GM19463 (cell line): ENCODE measurements around the gene SMG1.
"Not testable (repeated sequence)": the region's sequence is repeated elsewhere in the genome, so short reads cannot be mapped to it uniquely, and the experiment has no call there.

Experiments
- ATAC-seq: cut with Tn5 transposase; IDR thresholded peaks from one replicate; pipeline ENCODE4 v1.9.1; 2021; ENCODE audit warnings: mild to moderate bottlenecking, moderate library complexity; ENCODE audit not compliant: unreplicated experiment

SMG1 gene

DNA sequence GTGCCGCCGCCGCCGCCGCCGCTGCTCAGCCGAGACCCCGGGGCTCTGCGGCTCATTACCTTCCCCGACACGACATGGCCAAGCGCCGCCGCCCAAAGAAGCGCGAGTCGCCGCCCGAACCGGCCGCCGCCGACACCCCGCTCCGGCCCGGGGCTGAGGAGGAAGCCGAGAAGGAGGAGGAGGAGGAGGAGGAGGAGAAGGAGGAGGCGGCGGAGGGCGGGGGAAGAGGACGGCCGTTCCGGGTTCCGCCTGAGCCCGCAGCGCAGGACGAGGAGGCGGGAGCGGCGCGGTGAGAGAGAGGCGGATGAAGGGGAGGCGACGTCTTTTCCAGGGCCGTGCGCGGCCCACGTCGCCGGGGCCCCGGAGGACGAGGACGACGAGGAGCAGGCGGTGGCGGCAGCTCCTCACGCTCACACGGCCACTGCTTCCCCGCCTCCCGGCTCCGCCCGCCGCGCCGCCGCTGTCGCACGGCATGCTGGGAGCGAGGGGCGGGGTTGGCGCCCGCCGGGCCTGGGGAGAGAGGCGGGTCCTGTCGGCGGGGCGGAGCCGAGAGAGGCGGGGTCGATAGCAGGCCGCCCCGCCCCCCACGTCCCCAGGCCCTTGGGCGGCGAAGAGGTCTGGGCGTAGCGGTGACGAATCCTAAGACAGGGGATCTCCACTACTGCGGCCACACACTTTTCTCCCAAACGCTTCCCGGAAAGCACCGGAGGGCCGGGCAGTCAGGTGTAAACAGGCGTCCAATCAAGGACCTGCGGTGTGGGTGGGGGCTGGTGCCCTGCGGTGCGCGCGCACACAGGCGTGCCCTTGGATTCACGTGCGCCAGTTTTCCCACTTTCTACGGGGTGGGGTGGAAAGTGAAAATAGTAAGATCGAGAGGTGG, at the start of gene SMG1:
TSS of gene SMG1 (minus strand) at position 423 of the 880 bp plus-strand sequence. CDS start at position 56, 367 bp downstream.
- peak; percentile 81 for ATAC-seq

- ATAC-seq: no peak
Measured at GRCh38 chr16:18975109-18975508, 48.9 kb upstream of the SMG1 start.

GRCh38 chr16:18969855-18970240, 43.6 kb upstream of the SMG1 start:
- ATAC-seq: no peak

DNA sequence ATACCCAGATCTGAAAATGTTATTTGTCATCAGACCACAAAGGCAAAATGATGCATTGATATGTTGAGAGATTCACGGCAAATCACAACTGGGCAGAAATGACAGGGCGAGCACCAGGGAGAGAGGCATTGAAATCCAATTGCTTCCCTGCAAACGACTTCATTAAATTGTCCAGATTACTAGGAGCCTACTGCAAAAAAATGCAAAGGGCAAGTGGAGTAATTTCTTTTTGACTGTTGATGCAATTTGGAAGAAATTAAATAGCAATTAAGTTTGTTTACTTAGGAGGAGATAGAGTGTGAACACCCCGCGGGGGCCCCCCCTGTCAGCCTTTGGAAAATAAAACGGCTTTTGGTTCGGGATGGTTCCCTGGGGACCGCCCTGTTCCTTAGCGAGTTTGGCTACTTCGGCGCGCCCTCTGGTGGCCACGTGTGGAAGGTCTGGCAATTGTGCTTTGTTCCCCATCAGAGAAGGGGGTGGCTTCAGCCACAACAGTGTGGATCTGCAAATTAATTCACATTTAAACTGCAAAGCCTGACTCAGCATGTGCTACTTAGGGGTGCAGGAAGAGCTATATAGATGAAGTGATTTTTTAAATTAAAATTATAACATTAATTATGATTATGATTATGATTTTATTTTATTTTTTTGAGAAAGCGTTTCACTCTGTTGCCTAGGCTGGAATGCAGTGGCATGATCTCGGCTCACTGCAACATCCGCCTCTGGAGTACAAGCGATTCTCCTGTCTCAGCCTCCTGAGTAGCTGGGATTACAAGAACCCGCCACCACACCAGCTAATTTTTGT, 43.0 kb upstream of the SMG1 start:
- ATAC-seq: no peak

DNA sequence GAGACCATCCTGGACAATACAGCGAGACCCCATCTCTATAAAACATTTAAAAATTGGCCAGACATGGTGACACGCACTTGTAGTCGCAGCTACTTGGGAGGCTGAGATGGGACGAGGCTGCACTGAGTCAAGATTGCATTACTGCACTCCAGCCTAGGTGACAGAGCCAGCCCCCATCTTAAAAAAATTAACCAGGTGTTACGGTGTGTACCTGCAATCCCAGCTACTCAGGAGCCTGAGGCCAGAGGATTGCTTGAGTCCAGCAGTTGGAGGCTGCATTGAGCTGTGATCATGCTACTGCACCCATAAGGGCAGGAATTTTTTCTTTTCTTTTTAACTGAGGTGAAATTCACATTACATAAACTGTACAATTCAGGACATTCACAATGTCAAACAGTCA, 40.6 kb upstream of the SMG1 start:
- no peak for ATAC-seq

DNA sequence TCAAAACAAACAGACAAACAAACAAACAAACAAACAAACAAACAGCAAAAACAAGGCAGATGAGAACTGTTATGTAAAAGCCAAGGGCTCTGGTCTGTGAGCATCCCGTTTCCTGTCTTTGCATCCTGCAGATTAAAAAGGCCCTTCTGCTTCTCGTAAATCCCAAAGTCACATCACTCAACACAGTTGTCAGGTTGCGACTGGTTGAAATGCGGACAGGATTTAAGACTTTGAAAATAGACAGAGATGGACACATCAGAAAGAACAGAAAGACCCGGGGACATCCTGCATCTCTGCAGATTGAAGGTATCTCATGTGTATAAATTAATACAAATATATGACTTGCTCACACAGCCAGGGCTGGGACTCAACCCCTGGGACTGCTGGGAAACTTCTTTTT, 39.3 kb upstream of the SMG1 start:
- no peak for ATAC-seq

GRCh38 chr16:18959031-18959505, 32.9 kb upstream of the SMG1 start:
- no peak for ATAC-seq

- ATAC-seq: no peak
Measured at GRCh38 chr16:18958621-18959029, 32.4 kb upstream of the SMG1 start.

GRCh38 chr16:18956658-18957241, 30.5 kb upstream of the SMG1 start:
- ATAC-seq: not testable (repeated sequence)

DNA sequence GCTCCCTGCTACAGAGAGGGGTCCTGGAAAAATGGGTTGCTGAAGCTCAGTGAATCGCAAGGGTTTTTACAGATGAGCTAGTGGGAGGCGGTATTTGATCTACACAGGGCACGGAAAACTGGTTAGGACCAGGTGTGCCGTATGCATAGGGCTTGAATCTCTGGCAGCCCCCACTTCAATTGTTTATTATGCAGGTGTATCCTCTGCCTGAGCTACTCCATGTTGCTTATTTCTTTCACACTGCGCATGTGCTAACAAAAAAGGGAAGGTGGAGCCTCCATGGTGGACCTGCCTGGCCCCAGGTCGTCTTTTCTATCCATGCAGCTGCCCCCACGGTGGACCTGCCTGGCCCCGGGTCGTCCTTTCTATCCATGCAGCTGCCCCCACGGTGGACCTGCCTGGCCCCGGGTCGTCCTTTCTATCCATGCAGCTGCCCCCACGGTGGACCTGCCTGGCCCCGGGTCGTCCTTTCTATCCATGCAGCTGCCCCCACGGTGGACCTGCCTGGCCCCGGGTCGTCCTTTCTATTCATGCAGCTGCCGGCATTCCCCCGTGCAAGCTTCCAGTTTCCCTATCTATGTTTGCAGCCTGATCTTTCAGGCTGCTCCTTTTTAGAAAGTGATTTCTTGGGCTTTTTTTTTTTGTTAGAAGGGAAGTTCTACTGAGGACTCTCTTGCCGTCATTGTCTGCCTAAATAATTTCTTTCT, 29.8 kb upstream of the SMG1 start:
- not testable (repeated sequence) for ATAC-seq

DNA sequence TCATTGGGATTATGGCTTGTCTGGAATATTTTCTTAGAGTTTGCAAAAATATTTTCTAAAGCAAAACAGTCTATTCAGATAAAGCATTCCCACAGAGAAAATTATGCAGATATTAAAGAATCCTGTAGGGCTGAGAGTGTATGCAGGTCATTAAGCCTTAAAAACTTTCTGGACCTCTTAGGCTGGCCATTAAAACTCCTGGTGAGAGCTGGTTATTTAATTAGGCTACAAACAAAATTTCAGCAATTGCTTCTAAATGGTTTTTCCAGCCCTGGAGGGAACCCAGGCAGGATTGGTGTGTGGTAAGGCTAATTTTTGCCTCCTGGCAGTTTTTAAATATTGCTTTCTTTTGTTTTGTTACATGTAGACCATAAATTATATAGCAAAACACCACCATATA, 27.3 kb upstream of the SMG1 start:
- no peak for ATAC-seq

GRCh38 chr16:18950469-18951185, 24.4 kb upstream of the SMG1 start:
- ATAC-seq: no peak

DNA sequence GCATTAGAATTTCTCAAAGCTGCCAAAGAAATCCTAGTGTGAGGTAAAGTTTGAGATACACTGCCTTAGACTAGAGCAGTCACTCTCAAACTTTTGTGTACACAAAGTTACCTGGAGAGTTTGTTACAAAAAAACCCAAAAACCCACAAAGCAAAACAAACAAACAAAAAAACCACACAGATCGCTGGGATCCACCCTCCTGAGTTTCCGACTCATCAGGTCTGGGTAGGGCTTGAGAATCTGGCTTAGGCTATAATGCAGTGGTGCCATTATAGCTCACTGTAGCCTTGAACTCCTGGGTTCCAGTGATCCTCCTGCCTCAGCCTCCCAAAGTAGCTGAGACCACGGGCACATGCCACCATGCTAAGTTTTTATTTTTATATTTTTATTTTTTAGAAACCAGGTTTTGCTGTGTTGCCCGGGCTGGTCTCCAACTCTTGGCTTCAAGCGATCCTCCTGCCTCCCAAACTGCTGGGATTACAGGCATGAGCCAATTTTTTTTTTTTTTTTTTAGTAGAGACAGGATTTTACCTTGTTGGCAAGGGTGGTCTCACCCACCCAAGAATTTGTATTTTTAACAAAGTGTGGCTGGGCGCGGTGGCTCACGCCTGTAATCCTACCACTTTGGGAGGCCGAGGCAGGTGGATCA, 22.3 kb upstream of the SMG1 start:
- ATAC-seq: no peak

DNA sequence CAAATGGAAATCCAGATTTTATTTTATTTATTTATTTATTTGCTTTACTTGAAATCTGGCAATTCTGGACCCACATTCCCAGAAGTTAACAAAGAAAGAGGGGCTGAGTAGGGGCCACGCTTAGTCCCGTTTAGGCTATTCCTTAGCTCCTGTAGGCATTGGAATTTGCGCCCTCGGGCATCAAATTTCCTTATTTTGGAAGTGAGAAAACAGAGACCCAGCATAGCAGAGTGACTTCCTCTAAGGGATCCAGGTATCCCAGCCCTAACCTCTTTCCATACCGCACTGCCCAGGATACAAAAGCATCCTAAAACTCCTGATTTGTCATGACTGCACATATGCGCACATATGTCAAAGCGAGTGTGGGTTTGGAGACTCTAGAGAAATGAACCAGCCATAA, 19.0 kb upstream of the SMG1 start:
- no peak for ATAC-seq

GRCh38 chr16:18943414-18943813, 17.2 kb upstream of the SMG1 start:
- no peak for ATAC-seq

- no peak for ATAC-seq
Measured at GRCh38 chr16:18942061-18942460, 15.9 kb upstream of the SMG1 start.

GRCh38 chr16:18941471-18941870, 15.3 kb upstream of the SMG1 start:
- ATAC-seq: no peak

GRCh38 chr16:18938986-18939385, 12.8 kb upstream of the SMG1 start:
- ATAC-seq: no peak

GRCh38 chr16:18937390-18937789, 11.2 kb upstream of the SMG1 start:
- no peak for ATAC-seq
